Lower lobe of right lung (tissue), 2 donors: Measurements from ENCODE around the gene RALGDS. TPM values are rescaled to one million over a fixed set of nuclear protein-coding genes. Genes with fewer than 3 reads are reported as not detected.
"Not testable (repeated sequence)": the region's sequence is repeated elsewhere in the genome, so short reads cannot be mapped to it uniquely, and the experiment has no call there.

Source experiments
- ATAC-seq, 2 donors: fragments of 200-7000 bp; cut with Tn5 transposase; one replicate each; pipeline ENCODE4 v1.9.1; 2020 to 2022; ENCODE audit warnings: mild to moderate bottlenecking in 2 of 2, moderate library complexity in 2 of 2
- DNase-seq: peaks from one replicate; pipeline ENCODE4 v3.0.0-alpha.2; 2020
- H3K27ac ChIP-seq: fragments of 200-600 bp; one replicate; pipeline ENCODE4 v1.8.0; 2022
- H3K27me3 ChIP-seq: fragments of 200-600 bp; one replicate; pipeline ENCODE4 v1.8.0; 2022; ENCODE audit warnings: low read depth
- H3K36me3 ChIP-seq: fragments of 200-600 bp; one replicate; pipeline ENCODE4 v1.8.0; 2022; ENCODE audit warnings: mild to moderate bottlenecking
- H3K4me1 ChIP-seq: fragments of 200-600 bp; one replicate; pipeline ENCODE4 v1.8.0; 2022
- H3K4me3 ChIP-seq: fragments of 200-600 bp; one replicate; pipeline ENCODE4 v1.8.0; 2022; ENCODE audit warnings: mild to moderate bottlenecking
- H3K9me3 ChIP-seq: fragments of 200-600 bp; one replicate; pipeline ENCODE4 v1.8.0; 2022
- CTCF ChIP-seq: fragments of 200-600 bp; IDR thresholded peaks from one replicate; pipeline ENCODE4 v1.8.0; 2022; ENCODE audit warnings: antibody characterized with exemption, mild to moderate bottlenecking
- intact Hi-C: fragments of 100-400 bp; cut with DNase I; formaldehyde crosslinking; loops from one replicate; pipeline ENCODE4 v1.11.0; 2022
- total RNA-seq: library from RNA; stranded (reverse); fragmentation: NEBNext Ultra II Directional; extraction: Animal tissue kit (Norgen Biotek cat#: 25700); gene quantifications from one replicate; pipeline ENCODE4 v1.2.1, GENCODE V29; 2021
- donor health status: DM: no; HTN: yes; CAD: no; lungs with severe emphysema.

RALGDS gene
- total RNA-seq, 1 donor from 2014 or later: 71.1 TPM

GRCh38 chr9:133078486-133078885, 42.6 kb downstream of the RALGDS start:
- Histone ChIP-seq H3K4me3 (no peak overlapping the region), H3K36me3 (no peaks in the 10 kb centered on the region), H3K27me3 (peaks cover 4% of the 10 kb centered on the region), H3K9me3 (no peaks in the 10 kb centered on the region), H3K27ac (no peak overlapping the region), H3K4me1 (no peaks in the 10 kb centered on the region)
- TF ChIP-seq CTCF: no peak
- no peak for DNase-seq
- intact Hi-C loops: no loop called here
- no peak for ATAC-seq

GRCh38 chr9:133076691-133077090, 44.3 kb downstream of the RALGDS start:
- H3K27ac ChIP-seq: no peak overlapping the region
- H3K4me3 ChIP-seq: no peak overlapping the region
- TF ChIP-seq CTCF: no peak
- H3K36me3 ChIP-seq: no peaks in the 10 kb centered on the region
- no peaks in the 10 kb centered on the region for H3K4me1 ChIP-seq
- DNase-seq (no peak), ATAC-seq (no peak)
- no peaks in the 10 kb centered on the region for H3K9me3 ChIP-seq
- peaks cover 4% of the 10 kb centered on the region for H3K27me3 ChIP-seq
- intact Hi-C loops: no loop called here

GRCh38 chr9:133075925-133076630, 45.0 kb downstream of the RALGDS start:
- Histone ChIP-seq H3K27ac (no peak overlapping the region), H3K4me1 (no peaks in the 10 kb centered on the region), H3K9me3 (no peaks in the 10 kb centered on the region), H3K27me3 (peaks cover 4% of the 10 kb centered on the region), H3K4me3 (no peak overlapping the region), H3K36me3 (no peaks in the 10 kb centered on the region)
- ATAC-seq (no peak), DNase-seq (no peak)
- intact Hi-C loops: no loop called here
- TF ChIP-seq CTCF: no peak

GRCh38 chr9:133074111-133074651, 46.9 kb downstream of the RALGDS start:
- DNase-seq: no peak
- no peak for TF ChIP-seq CTCF
- Histone ChIP-seq H3K27me3 (no peaks in the 10 kb centered on the region), H3K9me3 (no peaks in the 10 kb centered on the region), H3K4me1 (no peaks in the 10 kb centered on the region), H3K36me3 (no peaks in the 10 kb centered on the region), H3K4me3 (no peak overlapping the region), H3K27ac (no peak overlapping the region)
- intact Hi-C loops: no loop called here
- ATAC-seq: no peak

- H3K9me3 ChIP-seq: no peaks in the 10 kb centered on the region
- no peak overlapping the region for H3K4me3 ChIP-seq
- H3K4me1 ChIP-seq: no peaks in the 10 kb centered on the region
- intact Hi-C loops: no loop called here
- TF ChIP-seq CTCF: no peak
- H3K36me3 ChIP-seq: no peaks in the 10 kb centered on the region
- H3K27me3 ChIP-seq: no peaks in the 10 kb centered on the region
- DNase-seq (no peak), ATAC-seq (no peak)
- H3K27ac ChIP-seq: no peak overlapping the region
Measured at GRCh38 chr9:133073086-133074014, 47.7 kb downstream of the RALGDS start.

- H3K4me3 ChIP-seq, H3K27me3 ChIP-seq, H3K9me3 ChIP-seq, ATAC-seq, intact Hi-C loops, H3K27ac ChIP-seq, H3K4me1 ChIP-seq, H3K36me3 ChIP-seq, DNase-seq: not testable (repeated sequence)
Measured at GRCh38 chr9:133072210-133072609, 48.8 kb downstream of the RALGDS start.
